IPS-11a (cell line): ENCODE data around the gene SPSB2.
A peak's percentile ranks its signal among the peaks of the same experiment; 100 is the strongest.
"Not testable (repeated sequence)": the region's sequence is repeated elsewhere in the genome, so short reads cannot be mapped to it uniquely, and the experiment has no call there.

Experiments
- H3K4me3 ChIP-seq: one replicate; pipeline ENCODE4 v1.5.1; 2013; ENCODE audit warnings: low read depth, low read length, control low read depth

The SPSB2 gene

DNA sequence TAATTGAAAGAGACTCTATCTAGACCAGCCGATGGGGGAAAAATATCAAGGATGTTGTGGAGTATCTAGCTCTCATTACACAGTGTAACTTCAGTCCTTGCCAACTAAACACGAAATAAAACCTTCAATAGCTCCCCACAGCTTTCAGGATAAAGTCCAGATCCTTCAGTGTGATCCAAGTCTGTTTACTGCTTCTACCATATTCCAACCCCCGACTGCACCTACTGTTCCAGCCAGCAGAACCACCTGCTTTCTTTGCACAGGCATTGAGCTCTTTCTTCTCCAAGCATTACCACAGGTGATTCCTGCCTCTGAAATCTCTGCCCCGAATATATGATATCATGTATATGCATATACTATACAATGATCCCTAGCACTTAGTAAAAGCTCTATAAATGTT is 29.3 kb upstream of the SPSB2 start:
- no peak overlapping the region for H3K4me3 ChIP-seq

DNA sequence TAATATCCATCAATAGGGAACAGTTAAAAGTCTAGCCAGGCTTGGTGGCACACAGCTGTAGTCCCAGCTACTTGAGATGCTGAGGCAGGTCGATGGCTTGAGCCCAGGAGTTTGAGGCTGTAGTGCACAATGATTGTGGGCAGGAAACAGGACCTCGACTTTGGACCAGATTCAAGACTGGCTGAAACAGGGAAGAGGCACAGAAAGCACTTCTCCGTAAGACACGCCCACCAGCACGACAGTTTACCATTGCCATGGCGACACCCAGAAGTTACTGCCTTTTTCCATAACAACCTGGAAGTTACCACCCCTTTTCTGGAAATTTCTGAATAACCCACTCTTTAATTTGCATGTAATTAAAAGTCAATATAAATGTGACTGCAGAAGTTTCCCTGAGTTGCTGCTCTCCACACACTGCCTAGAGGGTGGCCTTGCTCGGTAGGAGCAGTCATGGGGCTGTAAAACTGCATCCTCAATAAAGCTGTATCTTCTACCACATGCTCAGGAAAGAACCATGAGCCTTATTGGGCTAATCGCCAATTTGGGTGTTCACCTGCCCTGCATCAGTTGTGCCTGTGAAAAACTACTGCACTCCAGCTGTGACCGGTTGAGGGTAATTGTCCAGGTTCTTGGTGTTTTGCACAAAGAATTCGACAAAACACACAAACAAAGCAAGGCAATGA is 26.9 kb upstream of the SPSB2 start:
- no peak overlapping the region for H3K4me3 ChIP-seq

DNA sequence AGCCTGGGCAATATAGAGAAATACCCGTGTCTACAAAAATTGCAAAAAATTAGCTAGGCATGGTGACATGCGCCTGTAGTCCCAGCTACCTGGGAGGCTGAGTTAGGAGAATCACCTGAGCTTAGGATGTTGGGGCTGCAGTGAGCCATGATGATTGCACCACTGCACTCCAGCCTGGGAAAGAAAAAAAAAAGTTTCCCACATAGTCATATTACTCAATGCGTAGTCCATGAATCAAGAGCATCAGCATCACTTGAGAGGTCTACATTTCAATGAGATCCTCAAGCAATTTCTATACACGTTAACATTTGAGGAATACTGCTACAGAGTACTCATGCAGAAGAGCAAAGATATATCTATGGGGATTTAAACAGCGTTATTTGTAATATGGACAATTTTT is 26.3 kb upstream of the SPSB2 start:
- no peak overlapping the region for H3K4me3 ChIP-seq

DNA sequence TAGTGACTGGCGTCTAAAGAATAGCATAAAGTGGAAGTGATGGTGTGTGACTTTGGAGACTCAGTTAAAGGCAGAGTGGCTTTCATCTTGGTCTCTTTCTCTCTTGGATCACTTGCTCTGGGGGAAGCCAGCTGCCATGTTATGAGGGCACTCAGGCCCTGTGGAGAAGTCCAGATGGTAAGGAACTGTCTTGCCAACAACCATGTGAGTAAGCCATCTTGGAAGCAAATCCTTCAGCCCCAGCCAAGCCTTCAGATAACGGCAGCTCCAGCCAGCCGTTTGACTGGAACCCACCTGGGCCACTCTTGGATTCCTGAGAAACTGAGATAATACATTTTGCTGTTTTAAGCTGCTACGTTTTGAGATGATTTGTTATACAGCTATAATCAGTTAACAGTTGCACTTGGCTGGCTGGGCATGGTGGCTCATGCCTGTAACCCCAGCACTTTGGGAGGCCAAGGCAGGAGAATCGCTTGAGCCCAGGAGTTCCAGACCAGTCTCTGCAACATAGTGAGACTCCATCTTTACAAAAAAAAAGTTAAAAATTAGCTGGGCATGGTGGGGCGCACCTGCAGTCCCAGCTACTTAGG is 23.8 kb upstream of the SPSB2 start:
- no peak overlapping the region for H3K4me3 ChIP-seq

DNA sequence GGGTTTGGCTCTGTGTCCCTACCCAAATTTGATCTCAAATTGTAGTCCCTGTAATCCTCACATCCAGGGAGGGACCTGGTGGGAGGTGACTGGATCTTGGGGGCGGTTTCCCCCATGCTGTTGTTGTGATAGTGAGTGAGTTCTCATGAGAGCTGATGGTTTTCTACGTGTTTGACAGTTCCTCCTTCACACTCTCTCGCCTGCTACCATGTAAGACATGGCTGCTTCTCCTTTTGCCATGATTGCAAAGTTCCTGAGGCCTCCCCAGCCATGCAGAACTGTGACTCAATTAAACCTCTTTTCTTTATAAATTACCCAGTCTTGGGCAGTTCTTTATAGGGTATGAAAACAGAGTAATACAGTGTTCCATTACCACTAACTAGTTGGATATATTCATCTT is 21.2 kb upstream of the SPSB2 start:
- no peak overlapping the region for H3K4me3 ChIP-seq

DNA sequence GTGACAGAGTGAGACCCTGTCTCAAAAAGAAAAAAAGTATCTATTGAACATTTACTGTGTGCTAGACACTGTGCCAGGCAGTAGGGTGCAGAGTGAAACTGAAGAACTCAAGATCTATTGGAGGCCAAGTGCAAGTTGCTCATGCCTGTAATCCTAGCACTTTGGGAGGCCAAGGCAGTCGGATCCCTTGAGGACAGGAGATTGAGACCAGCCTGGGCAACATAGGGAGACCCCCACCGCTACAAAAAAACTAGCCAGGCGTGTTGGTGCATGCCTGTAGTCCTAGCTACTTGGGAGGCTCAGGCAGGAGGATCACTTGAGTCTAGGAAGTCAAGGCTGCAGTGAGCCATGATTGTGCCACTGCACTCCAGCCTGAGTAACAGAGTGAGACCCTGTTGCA is 19.6 kb upstream of the SPSB2 start:
- H3K4me3 ChIP-seq = not testable (repeated sequence)

DNA sequence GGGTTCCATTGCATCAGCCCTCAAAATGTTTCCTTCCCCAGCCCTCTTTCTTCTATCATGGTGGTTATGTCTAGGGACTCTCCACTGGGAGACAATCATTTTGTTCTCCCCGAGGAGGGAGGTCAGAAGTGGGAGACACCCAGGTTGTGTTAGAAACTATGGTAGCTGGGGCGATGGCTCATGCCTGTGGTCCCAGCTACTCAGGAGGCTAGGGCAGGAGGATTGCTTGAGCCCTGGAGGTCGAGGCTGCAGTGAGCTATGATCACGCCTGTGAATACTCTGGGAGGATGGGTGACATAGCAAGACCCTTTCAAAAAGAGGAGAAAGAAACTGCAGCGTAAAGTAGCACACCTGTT is 18.5 kb upstream of the SPSB2 start:
- peak overlapping the region; percentile 24 for H3K4me3 ChIP-seq

DNA sequence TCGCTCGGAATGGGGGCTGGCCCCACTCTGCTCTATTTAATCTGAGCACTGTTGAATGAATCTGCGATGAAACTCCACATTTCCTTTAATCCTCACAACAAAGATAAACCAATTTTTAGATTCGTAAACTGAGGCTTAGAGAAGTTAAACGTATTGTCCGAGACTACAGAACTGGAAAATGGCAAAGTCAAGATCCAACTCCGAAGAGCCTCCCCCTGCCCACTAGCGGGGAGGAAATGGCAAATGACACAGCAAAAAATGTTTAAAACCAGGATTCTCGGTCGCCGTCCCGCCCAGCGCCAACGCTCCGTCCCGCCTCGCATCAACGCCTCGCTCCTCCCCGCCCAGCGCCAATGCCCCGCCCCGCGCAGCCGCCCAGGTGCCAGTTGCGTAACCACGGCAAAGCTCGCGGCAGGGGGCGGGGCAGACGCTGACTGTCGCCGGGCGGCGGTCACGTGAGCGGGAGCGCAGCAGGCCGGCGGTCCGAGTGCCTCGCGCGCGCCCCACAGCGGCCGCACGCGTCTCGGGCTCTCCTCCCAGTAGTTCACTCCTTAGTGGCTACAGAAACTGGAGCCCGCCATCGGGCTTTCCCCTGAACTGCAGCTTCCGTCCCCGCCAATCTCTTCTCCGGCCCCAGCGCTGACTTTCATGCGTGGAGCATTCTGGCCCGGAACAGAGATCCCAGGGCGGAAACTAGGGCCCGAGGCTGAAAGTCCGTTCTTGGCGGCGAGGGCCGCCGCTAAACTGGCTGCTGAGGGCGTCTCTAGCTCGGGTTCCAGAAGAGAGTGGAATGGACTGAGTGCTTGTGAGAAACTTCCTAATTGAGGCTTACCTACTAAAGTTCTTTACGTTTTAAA is 17.9 kb upstream of the SPSB2 start:
- peak overlapping the region; percentile 24 for H3K4me3 ChIP-seq

DNA sequence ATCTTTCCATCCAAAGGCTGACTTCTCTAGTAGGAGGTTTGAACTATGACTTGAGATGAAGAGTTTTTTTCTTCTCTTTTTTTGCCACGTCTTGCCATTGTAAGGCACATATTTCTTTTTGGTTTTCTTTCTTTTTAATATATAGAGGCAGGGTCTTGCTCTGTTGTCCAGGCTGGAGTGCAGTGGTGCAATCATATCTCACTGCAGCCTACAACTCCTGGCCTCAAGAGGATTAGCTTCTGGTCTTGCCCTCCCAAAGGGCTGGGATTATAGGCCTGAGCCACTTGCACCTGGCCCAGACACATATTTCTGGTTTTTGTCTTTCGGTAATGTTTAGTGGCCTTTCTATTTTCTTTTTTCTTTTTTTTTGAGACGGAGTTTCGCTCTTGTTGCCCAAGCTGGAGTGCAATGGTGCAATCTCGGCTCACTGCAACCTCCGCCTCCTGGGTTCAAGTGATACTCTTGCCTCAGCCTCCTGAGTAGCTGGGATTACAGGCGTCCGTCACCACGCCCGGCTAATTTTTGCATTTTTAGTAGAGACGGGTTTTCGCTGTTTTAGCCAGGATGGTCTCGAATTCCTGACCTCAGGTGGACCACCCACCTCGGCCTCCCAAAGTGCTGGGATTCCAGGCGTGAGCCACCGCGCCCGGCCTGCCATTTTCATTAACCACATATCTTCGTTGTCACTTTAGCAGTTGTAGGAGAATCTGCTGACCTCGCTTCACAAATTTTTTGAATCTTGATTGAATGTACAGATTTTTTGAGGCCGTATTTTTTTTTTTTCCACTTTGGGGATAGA is 16.9 kb upstream of the SPSB2 start:
- not testable (repeated sequence) for H3K4me3 ChIP-seq

DNA sequence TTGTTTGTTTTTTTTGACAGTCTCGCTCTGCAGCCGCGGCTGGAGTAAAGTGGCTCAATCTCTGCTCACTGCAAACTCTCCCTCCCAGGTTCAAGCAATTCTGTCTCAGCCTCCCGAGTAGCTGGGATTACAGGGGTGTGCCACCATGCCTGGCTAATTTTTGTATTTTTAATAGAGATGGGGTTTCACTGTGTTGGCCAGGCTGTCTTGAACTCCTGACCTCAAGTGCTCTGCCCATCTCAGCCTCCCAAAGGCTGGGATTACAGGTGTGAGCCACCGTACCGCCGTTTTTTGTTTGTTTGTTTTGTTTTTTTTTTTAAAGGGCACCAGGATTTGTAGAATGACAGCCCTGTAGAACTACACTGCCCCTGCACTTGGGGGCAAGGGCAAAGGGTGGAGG is 15.7 kb upstream of the SPSB2 start:
- not testable (repeated sequence) for H3K4me3 ChIP-seq

DNA sequence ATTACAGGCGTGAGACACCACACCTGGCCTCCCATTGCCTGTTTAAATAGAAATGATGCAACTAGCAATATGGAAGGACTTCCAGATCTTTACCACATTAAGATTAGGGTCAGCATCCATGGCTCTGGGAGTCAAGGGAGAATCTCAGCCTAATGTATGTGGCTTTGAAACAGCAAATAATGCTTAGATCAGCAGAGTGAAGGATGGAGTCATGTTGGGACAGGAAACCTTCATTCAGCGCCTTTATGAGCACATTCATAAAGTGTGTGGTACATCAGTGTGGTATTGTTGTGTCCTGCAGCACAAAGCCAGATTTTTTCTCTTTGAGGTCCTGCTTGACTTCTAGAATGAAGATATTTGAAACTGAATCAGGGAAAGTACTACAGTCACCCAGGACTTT is 15.3 kb upstream of the SPSB2 start:
- H3K4me3 ChIP-seq = no peak overlapping the region

DNA sequence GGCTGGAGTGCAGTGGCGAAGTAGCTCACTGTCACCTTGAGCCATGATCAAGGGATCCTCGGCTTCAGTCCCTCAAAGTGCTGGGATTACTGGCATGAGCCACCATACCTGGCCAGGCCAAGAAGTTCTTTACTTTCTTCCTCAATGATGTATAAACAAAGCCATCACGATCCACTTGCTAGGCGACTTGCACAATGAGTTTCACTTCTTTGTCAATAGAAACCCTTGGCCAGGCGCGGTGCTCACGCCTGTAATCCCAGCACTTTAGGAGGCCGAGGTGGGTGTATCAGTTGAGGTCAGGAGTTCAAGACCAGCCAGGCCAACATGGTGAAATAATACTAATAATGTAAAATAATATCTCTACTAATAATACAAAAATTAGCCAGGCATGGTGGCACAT is 14.4 kb upstream of the SPSB2 start:
- no peak overlapping the region for H3K4me3 ChIP-seq

DNA sequence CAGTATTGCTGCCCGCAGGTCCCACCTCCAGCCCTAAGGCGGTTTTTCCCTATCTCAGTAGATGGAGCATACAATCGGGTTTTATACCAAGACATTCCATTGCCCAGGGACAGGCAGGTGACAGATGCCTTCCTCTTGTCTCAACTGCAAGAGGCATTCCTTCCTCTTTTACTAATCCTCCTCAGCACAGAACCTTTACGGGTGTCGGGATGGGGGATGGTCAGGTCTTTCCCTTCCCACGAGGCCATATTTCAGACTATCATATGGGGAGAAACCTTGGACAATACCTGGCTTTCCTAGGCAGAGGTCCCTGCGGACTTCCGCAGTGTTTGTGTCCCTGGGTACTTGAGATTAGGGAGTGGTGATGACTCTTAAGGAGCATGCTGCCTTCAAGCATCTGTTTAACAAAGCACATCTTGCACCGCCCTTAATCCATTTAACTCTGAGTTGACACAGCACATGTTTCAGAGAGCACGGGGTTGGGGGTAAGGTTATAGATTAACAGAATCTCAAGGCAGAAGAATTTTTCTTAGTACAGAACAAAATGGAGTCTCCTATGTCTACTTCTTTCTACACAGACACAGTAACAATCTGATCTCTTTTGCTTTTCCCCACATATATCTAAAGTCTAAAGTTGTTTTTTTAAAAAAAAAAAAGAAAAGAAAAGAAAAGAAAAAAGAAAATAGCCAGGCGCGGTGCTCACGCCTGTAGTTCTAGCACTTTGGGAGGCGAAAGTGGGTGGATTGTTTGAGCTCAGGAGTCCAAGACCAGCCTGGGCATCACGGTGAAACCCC is 13.3 kb upstream of the SPSB2 start:
- H3K4me3 ChIP-seq = not testable (repeated sequence)

DNA sequence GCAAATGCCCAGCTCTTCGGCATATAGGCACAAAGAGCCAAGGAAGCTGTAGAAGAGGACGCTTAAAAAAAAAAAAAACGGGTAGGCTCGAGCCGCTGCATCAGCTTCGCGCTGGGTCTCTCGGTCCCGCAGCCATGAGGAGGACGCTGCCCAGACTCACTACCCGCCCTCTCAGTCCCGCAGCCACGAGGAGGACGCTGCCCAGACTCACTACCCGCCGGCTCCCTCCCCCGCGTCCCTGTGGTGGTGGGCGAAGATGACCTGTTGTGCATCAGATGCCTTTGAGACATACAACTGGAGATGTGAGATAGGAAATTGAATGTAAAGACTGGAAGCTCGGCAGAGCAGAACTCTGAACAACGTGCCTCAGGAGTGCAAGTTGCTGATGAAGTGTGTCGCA is 11.4 kb upstream of the SPSB2 start:
- no peak overlapping the region for H3K4me3 ChIP-seq

DNA sequence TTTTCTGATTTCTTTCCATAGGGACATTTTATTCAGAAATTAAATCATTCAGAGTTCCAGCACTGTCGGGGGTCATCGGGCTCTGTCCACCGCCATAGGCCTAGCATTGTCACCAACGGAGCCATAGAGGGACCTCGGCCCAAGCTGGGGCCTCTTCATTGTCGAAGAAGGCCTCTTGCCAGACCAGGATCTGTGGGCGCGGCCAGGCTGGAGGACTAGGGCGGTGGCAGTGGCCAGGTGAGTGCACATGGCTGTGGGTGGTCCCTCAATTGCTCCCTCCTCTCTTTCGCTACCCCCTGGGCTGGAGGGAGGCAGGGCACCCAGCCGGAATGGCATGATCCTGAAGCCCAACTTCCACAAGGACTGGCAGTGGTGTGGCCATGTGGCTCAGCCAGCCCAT is 10.6 kb upstream of the SPSB2 start:
- no peak overlapping the region for H3K4me3 ChIP-seq

DNA sequence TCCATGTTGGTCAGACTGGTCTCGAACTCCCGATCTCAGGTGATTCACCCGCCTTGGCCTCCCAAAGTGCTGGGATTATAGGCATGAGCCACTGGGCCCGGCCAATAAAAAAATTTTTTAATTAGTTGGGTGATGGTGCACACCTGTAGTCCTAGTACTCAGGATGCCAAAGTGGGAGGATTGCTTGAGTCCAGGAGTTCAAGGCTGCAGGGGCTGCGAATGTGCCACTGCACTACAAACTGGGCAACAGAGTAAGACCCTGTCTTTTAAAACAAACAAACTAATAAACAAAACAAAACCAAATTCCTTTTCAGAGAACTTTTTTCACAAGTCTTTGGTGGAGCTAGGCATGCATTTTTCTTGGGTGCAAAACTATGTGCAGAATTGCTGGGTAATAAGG is 10.1 kb upstream of the SPSB2 start:
- no peak overlapping the region for H3K4me3 ChIP-seq

DNA sequence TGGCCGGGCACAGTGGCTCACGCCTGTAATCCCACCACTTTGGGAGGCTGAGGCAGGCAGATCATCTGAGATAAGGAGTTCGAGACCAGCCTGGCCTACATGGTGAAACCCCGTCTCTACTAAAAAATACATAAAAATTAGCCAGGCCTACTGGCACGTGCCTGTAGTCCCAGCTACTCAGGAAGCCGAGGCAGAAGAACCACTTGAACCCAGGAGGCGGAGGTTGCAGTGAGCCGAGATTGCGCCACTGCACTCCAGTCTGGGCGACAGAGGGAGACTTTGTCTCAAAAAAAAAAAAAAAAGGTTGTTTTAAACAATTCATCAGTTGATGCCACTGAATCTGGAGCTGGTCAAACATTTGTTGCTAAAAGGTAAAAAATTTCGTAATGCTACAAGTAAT is 6.7 kb upstream of the SPSB2 start:
- not testable (repeated sequence) for H3K4me3 ChIP-seq

DNA sequence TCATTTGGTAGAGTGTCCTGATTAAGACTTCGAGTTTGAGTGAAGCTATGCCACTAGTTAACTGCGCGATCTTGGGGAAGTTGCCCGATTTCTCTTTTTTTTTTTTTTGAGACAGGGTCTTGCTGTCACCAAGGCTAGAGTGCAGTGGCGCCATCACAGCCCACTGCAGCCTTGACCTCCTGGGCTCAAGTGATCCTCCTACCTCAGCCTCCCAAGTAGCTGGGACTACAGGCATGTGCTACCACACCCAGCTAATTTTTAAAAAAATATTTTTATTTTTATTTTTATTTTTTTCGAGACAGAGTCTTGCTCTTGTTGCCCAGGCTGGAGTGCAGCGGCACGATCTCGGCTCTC is 889 bp upstream of the SPSB2 start:
- H3K4me3 ChIP-seq = peak overlapping the region; percentile 39

DNA sequence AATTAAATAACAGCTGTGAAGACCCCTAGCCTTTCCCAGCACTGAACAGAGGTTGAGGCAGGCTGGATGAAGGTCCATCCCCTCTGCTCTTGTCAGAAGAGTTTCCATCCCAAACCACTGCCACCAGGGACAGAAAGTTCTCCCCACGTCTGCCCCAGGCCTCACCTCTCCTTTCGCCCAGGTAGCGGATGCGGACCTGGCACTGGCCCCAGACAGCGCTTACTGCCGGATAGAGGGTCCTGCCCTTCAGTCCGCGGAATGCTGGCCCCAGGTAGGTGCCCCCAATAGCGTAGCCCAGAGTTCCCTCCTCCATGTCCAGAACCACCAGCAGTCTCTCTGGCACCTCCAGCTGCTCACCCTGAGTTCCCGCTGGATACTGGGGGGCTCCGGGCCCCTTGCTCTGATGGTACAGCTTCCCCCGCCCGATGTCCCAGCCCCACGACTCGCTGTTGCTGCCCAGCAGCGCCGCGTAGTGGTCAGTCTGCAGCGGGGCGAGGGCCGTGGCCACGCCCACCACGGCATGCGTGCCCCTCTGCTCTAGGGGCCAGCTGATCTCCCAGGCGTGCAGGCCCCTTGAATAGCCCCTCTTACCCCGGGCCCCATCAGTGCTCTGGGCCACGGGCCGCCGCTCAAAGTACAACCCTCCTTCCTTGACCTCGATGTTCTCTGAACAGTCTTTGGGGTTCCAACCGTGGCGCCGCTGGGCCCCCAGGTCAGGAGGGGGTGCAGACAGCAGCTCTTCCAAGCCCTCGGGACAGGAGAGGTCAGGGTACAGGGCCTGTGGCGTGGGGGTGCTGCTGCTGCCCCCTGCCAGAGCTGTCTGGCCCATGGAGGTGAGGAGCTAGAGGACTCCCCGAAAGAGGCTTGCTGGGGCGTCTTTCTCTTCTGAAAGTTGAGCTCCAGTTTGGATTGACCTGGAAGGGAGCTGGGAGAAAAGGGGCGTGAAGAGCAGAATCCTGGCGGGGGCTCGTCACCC is 742 bp downstream of the SPSB2 start:
- peak overlapping the region; percentile 77 for H3K4me3 ChIP-seq
